22Rv1 (cell line): ENCODE measurements around the gene SLC25A6.
"Not testable (repeated sequence)": the region's sequence is repeated elsewhere in the genome, so short reads cannot be mapped to it uniquely, and the experiment has no call there.

Experiments used
- H3K27ac ChIP-seq: fragments of 450-650 bp; 2 replicates; pipeline ENCODE4 v1.5.1; 2017
- ZFX ChIP-seq: fragments of 450-650 bp; IDR thresholded peaks from 2 replicates; pipeline ENCODE4 v1.6.1; 2017; ENCODE audit warnings: antibody characterized with exemption, borderline replicate concordance
- TF ChIP-seq, protein P1 (sequence below): fragments of 450-650 bp; IDR thresholded peaks from 2 replicates; pipeline ENCODE4 v1.5.1; 2017; ENCODE audit warnings: mild to moderate bottlenecking

SLC25A6 gene

DNA sequence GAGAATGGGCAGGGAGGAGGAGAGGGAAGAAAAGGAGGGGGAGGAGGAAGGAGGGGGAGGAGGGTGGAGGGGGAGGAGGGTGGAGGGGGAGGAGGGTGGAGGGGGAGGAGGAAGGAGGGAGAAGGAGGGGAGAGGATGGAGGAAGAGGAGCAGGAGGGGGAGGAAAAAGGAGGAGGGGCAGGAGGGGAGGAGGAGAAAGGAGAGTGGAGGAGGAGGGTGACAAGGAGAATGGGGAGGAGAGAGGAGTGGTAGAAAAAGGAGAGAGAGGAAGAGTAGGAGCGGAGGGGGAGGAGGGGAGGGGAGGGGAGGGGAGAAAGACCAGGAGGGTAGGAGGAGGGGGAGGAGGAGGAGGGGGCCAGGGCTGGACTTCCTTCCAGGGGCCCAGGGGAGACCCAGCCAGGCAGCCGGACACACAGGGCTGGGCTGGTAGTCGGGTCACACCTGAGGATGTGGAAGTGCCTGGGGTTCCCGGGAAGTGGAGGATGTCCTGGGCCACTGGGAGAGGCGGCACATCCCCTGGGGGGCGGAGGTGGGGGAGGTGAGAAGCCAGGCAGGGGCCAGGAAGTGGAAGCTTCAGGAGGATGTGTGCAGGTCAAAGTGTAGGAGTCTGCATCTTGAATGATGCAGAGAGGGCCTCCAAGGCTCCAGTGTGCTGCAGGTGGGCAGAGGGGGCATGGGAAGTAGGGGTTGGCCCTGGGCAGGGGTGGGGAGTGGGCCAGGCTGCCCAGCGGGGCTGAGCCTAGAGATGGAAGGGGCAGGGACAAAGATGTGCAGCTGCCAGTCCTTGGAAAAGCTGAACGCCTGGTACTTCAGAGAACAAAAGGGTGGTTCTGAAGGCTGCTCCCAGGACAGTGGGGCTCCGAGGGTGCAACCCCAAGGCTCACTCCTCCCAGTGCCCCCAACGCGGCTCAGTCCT is 36.5 kb downstream of the SLC25A6 start:
- no peak overlapping the region for H3K27ac ChIP-seq
- TF ChIP-seq ZFX = no peak
- TF ChIP-seq, protein P1, sequence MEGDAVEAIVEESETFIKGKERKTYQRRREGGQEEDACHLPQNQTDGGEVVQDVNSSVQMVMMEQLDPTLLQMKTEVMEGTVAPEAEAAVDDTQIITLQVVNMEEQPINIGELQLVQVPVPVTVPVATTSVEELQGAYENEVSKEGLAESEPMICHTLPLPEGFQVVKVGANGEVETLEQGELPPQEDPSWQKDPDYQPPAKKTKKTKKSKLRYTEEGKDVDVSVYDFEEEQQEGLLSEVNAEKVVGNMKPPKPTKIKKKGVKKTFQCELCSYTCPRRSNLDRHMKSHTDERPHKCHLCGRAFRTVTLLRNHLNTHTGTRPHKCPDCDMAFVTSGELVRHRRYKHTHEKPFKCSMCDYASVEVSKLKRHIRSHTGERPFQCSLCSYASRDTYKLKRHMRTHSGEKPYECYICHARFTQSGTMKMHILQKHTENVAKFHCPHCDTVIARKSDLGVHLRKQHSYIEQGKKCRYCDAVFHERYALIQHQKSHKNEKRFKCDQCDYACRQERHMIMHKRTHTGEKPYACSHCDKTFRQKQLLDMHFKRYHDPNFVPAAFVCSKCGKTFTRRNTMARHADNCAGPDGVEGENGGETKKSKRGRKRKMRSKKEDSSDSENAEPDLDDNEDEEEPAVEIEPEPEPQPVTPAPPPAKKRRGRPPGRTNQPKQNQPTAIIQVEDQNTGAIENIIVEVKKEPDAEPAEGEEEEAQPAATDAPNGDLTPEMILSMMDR = no peak

DNA sequence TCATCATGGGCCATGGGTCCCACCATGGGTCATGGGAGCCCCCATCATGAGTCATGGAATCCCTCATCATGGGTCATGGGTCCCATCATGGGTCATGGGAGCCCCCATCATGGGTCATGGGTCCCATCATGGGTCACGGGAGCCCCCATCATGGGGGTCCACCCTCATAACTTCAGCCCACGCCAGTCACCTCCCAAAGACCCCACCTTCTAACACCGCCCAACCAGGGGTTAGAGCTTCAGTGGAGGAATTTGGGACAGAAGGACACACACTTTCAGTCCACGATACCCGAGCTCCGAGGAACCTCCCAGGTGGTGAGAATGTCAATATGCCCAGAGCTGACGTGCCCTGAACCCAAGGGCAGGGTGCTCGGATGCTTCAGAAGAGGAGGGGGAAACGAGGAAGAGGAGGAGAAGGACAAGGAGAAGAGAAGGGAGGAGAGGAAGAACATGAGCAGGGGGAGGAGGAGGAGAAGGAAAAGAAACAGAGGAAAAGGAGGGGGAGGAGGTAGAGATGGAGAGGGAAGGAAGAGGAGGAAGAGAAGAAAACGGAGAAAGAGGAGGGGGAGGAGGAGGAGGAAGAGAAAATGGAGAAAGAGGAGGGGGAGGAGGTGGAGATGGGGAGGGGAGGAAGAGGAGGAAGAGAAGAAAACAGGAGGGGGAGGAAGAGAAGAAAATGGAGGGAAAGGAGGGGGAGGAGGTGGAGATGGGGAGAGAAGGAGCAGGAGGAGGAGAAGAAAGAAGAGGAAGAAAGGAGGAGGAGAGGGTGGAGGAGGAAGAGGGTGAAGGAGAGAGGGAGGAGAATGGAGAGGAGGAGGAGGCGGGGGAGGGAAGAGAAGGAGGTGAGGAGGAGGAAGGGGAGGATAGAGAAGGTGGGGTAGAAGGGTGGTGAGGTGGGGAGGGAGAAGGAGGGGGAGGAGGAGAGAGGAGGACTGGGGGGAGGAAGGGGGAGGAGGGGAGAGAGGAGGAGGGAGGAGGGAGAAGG is 37.6 kb downstream of the SLC25A6 start:
- TF ChIP-seq, protein P1 = no peak
- no peak for TF ChIP-seq ZFX
- H3K27ac ChIP-seq = no peak overlapping the region

DNA sequence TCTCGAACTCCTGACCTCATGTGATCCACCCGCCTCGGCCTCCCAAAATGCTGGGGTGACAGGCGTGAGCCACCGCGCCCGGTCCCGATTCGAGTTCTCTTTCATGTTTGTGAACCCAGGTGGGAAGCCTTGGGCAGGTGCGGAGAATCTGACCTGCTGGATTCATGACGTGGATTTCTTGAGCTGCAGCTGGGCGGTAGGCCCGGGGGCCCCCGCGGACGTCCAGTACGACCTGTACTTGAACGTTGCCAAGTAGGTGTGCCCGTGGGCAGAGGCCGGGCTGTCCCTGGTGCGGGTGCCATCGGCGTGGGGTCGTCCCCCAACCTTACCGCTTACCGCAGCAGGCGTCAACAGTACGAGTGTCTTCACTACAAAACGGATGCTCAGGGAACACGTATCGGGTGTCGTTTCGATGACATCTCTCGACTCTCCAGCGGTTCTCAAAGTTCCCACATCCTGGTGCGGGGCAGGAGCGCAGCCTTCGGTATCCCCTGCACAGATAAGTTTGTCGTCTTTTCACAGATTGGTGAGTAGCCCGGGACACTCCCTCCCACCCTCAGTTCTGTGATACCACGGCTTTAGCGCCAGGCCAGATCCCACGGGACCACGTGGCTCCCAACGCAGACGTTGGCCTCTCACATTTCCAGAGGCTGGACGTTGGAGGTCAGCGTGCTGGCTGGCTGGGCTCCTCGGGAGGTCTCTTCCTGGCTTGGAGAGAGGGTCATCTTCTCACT is 39.8 kb downstream of the SLC25A6 start:
- TF ChIP-seq, protein P1 = no peak
- no peak for TF ChIP-seq ZFX
- H3K27ac ChIP-seq = no peak overlapping the region

DNA sequence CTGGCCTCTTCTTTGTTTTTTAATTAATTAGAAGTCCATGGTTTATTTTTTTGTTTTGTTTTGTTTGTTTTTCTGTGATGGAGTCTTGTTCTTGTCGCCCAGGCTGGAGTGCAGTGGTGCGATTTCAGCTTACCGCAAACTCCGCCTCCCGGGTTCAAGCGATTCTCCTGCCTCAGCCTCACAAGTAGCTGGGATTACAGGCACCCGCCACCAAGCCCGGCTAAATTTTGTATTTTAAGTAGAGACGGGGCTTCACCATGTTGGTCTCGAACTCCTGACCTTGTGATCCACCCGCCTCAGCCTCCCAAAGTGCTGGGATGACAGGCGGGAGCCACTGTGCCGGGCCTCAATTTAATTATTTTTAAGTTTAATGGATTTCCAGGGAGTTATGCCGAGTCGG is 42.3 kb downstream of the SLC25A6 start:
- not testable (repeated sequence) for H3K27ac ChIP-seq

DNA sequence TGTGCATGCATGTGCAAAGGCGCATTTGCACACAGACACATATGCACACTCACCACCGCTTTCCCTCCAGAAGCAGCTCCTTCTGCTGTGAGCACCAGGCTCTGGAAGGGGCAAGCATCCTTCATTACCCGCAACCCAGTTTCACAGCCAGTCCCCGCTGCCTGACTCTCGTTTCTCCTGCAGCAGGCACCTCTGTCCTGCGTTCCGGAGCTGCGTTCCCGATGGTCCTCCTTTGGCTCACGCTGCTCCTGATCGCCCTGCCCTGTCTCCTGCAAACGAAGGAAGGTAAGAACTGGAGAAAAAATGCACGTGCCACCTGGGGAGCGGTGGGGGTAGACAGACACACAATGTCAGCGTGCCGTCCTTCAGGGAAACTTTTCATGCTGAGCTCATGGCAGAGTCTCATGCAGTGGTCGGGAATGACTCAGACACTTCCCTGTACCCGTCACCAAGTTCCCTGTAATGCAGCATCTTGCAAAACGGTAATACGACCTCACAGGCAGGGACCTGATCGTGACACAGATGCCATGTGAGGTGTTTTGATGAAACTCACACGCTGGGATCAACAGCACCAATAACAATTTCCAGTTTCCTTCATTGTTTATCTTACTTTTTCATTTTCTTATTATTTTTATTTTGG is 50.2 kb downstream of the SLC25A6 start:
- TF ChIP-seq, protein P1 = no peak
- TF ChIP-seq ZFX = no peak
- no peak overlapping the region for H3K27ac ChIP-seq

DNA sequence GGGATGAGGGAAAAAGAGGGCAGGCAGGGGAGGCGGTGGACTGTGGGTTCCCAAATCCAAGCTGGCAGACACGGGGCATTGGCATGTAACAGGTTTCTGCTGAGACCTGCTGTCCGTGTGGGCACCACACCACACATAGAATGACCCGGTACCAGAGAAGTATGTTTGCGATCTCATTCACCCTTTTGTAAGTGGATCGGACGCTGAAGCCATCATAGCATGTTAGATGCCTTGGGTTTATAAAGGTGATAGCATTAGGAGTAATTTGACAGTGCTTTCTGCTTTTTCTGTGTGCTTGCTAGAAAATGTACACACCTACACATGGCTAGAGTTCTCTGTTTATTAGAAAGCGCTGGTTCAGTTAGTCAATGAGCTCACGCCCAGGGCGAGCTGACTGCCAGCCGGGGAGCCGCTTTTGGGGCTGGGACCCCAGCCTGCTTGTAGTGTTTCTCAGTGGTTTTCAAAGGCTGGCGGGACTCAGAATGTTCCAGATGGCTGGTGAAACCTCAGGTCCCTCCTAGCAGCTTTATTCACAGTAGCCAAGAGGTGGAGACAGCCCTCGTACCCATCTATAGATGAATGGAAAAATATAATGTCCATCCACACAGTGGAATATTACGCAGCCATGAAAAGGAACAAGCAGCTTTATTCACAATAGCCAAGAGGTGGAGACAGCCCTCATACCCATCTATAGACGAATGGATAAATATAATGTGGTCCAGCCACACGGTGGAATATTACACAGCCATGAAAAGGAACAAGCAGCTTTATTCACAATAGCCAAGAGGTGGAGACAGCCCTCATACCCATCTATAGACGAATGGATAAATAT is 54.7 kb downstream of the SLC25A6 start:
- H3K27ac ChIP-seq = no peak overlapping the region
- no peak for TF ChIP-seq ZFX
- TF ChIP-seq, protein P1 = no peak
